A172 (cell line): ENCODE results near the gene CH25H. TPM values are rescaled to one million over a fixed set of nuclear protein-coding genes. Genes with fewer than 3 reads are reported as not detected.
A peak's percentile ranks its signal among the peaks of the same experiment; 100 is the strongest.
"Not testable (repeated sequence)": the region's sequence is repeated elsewhere in the genome, so short reads cannot be mapped to it uniquely, and the experiment has no call there.

Source experiments
- DNase-seq: peaks from one replicate; pipeline ENCODE4 v3.0.0-alpha.2; 2015; ENCODE audit warnings: low spot score
- total RNA-seq: library from RNA; depleted of rRNA; stranded (reverse); fragments of >200 nt; shearing (Covaris generic); gene quantifications from 2 replicates; pipeline ENCODE4 v1.2.3, GENCODE V29; 2014

CH25H gene
- total RNA-seq, 1 experiment from 2014 or later, result 0.09 TPM

GRCh38 chr10:89201345-89202032 lies 5.6 kb downstream of the CH25H start:
- DNase-seq, result no peak

- no peak for DNase-seq
Observed at GRCh38 chr10:89197473-89197872, 9.6 kb downstream of the CH25H start.

- DNase-seq, result not testable (repeated sequence)
Observed at GRCh38 chr10:89191301-89191700, 15.8 kb downstream of the CH25H start.

- no peak for DNase-seq
Observed at GRCh38 chr10:89189211-89189734, 17.8 kb downstream of the CH25H start.

- DNase-seq, result no peak
Observed at GRCh38 chr10:89185658-89186057, 21.5 kb downstream of the CH25H start.

GRCh38 chr10:89184638-89185037 lies 22.5 kb downstream of the CH25H start:
- DNase-seq, result no peak

GRCh38 chr10:89183571-89183970 lies 23.5 kb downstream of the CH25H start:
- DNase-seq, result no peak

- DNase-seq, result no peak
Observed at GRCh38 chr10:89182894-89183293, 24.2 kb downstream of the CH25H start.

GRCh38 chr10:89175816-89176215 lies 31.3 kb downstream of the CH25H start:
- no peak for DNase-seq

- DNase-seq, result no peak
Observed at GRCh38 chr10:89173075-89173474, 34.0 kb downstream of the CH25H start.

GRCh38 chr10:89171996-89172395 lies 35.1 kb downstream of the CH25H start:
- DNase-seq, result no peak

GRCh38 chr10:89171263-89171872 lies 35.7 kb downstream of the CH25H start:
- DNase-seq, result no peak

- DNase-seq, result not testable (repeated sequence)
Observed at GRCh38 chr10:89168354-89168900, 38.7 kb downstream of the CH25H start.

- no peak for DNase-seq
Observed at GRCh38 chr10:89167915-89168314, 39.2 kb downstream of the CH25H start.

- DNase-seq, result peak; percentile 24
Observed at GRCh38 chr10:89165923-89166322, 41.2 kb downstream of the CH25H start.

GRCh38 chr10:89164920-89165319 lies 42.2 kb downstream of the CH25H start:
- DNase-seq, result no peak

- DNase-seq, result no peak
Observed at GRCh38 chr10:89164080-89164479, 43.0 kb downstream of the CH25H start.

GRCh38 chr10:89163265-89163995 lies 43.7 kb downstream of the CH25H start:
- no peak for DNase-seq

- DNase-seq, result no peak
Observed at GRCh38 chr10:89162596-89162995, 44.5 kb downstream of the CH25H start.

- DNase-seq, result no peak
Observed at GRCh38 chr10:89160339-89160738, 46.8 kb downstream of the CH25H start.

GRCh38 chr10:89159761-89160160 lies 47.4 kb downstream of the CH25H start:
- no peak for DNase-seq

GRCh38 chr10:89159316-89159715 lies 47.8 kb downstream of the CH25H start:
- no peak for DNase-seq
